ENCODE data around the gene TADA2A. TPM values are rescaled to one million over a fixed set of nuclear protein-coding genes. Genes with fewer than 3 reads are reported as not detected.

TADA2A gene
- polyA plus RNA-seq, 1 donor (not counting 4 experiments of a cell fraction or from before 2014, with no cell fraction given) = 13.8 TPM

DNA sequence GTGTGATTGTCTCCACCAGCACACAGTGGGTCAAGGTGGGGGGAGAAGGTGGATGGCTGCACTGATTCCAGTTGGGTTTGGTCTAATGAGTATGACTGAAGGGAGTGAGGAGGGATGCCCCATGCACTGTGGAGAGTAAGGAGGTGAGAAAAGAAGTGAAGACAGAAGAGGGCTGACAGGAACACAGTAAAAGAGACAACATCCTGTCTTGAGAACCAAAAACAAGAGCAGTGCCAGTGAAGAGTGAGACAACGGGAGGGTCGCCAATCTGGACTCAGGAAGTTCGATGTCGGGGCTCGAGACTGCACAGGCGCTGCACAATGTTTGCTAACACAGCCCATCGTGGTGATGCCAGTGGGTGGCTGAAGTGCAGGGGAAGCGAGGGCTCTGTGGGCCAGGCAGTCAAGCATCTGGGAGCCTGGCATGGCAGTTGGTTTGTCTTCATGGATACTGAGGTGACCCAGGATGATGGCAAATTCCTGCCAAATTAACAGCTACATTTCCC lies 117.1 kb downstream of the TADA2A start:
- H3K9me1 ChIP-seq (ENCODE audit: control insufficient read depth, extremely low read depth, insufficient read depth, low read length) = no peaks in the 10 kb centered on the region
- no peak overlapping the region for H3K4me3 ChIP-seq (ENCODE audit: control insufficient read depth in 2 of 3, extremely low read depth in 1 of 3, insufficient read depth in 2 of 3, low read depth in 1 of 3, low read length in 3 of 3)
- no peaks in the 10 kb centered on the region for H3K27me3 ChIP-seq (ENCODE audit: control insufficient read depth, extremely low read depth, insufficient read depth, low read length)
- no peak for DNase-seq (ENCODE audit: low read depth, low spot score)
- H2AFZ ChIP-seq (ENCODE audit: control insufficient read depth, low read length) = no peak overlapping the region
- TF ChIP-seq, protein P1, sequence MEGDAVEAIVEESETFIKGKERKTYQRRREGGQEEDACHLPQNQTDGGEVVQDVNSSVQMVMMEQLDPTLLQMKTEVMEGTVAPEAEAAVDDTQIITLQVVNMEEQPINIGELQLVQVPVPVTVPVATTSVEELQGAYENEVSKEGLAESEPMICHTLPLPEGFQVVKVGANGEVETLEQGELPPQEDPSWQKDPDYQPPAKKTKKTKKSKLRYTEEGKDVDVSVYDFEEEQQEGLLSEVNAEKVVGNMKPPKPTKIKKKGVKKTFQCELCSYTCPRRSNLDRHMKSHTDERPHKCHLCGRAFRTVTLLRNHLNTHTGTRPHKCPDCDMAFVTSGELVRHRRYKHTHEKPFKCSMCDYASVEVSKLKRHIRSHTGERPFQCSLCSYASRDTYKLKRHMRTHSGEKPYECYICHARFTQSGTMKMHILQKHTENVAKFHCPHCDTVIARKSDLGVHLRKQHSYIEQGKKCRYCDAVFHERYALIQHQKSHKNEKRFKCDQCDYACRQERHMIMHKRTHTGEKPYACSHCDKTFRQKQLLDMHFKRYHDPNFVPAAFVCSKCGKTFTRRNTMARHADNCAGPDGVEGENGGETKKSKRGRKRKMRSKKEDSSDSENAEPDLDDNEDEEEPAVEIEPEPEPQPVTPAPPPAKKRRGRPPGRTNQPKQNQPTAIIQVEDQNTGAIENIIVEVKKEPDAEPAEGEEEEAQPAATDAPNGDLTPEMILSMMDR (optimal IDR thresholded peaks at IDR 0.05 in 1 of 3, IDR thresholded peaks at IDR 0.05 in 1 of 3, conservative IDR thresholded peaks at IDR 0.05 in 1 of 3; ENCODE audit: extremely low read depth in 1 of 3, insufficient read depth in 2 of 3, low read length in 3 of 3) = no peak
- TF ChIP-seq EZH2 (IDR thresholded peaks at IDR 0.05; ENCODE audit: low read length) = no peak
- no peak overlapping the region for H3K9ac ChIP-seq (ENCODE audit: control insufficient read depth, extremely low read depth, insufficient read depth, low read length)
- no peak for FAIRE-seq
- no peaks in the 10 kb centered on the region for H3K79me2 ChIP-seq (ENCODE audit: control insufficient read depth, insufficient read depth, low read length)
- dilution Hi-C loops (cut with MboI; ENCODE audit: extremely low pct_ligation_motif_present, low sequenced_read_pairs) = no loop called here
- no peaks in the 10 kb centered on the region for H3K9me3 ChIP-seq (ENCODE audit: control insufficient read depth, low read depth, low read length)
- H4K20me1 ChIP-seq (ENCODE audit: control insufficient read depth, extremely low read depth, insufficient read depth, low read length) = no peaks in the 10 kb centered on the region
- H3K4me1 ChIP-seq (ENCODE audit: control insufficient read depth, extremely low read depth, insufficient read depth, low read length) = no peaks in the 10 kb centered on the region
- peaks cover under 1 to 6% of the 10 kb centered on the region in 2 experiments for H3K36me3 ChIP-seq (ENCODE audit: control insufficient read depth in 2 of 2, extremely low read depth in 1 of 2, insufficient read depth in 2 of 2, low read length in 2 of 2)
- H3K4me2 ChIP-seq (ENCODE audit: control insufficient read depth, extremely low read depth, insufficient read depth, low read depth, low read length) = no peak overlapping the region
- H3K27ac ChIP-seq (ENCODE audit: control insufficient read depth, insufficient read depth, low read length) = no peak overlapping the region

DNA sequence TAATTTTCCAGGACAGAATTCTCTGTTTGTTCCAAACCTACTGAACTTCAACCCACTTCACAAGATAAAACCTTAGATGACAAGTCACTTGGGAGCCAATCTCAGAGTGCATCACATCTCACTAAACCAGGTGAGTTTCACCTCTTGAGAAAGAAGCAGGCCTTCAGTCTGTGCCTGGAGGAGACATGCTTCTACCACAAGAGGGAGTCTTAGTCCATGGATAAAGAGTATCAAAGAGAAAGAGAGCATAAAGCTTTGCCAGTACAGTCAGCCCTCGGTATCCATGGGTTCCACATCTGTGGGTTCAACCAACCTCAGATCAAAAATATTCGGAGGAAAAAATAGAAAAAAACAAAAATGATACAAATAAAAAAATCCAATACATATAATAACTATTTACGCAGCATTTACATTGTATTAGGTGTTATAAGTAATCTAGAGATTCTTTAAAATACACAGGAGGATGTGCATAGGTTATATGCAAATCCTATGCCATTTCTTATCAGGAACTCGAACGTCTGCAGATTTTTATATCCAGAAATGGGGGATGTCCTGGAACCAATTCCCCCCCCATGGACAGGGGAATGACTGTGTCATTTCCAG lies 120.7 kb downstream of the TADA2A start:
- Histone ChIP-seq H2AFZ (ENCODE audit: control insufficient read depth, low read length) (no peak overlapping the region), H3K4me2 (ENCODE audit: control insufficient read depth, extremely low read depth, insufficient read depth, low read depth, low read length) (no peak overlapping the region), H3K9ac (ENCODE audit: control insufficient read depth, extremely low read depth, insufficient read depth, low read length) (no peak overlapping the region), H3K79me2 (ENCODE audit: control insufficient read depth, insufficient read depth, low read length) (no peaks in the 10 kb centered on the region), H3K9me3 (ENCODE audit: control insufficient read depth, low read depth, low read length) (no peaks in the 10 kb centered on the region), H3K27ac (ENCODE audit: control insufficient read depth, insufficient read depth, low read length) (no peak overlapping the region), H3K4me1 (ENCODE audit: control insufficient read depth, extremely low read depth, insufficient read depth, low read length) (no peaks in the 10 kb centered on the region), H4K20me1 (ENCODE audit: control insufficient read depth, extremely low read depth, insufficient read depth, low read length) (no peaks in the 10 kb centered on the region), H3K4me3 (ENCODE audit: control insufficient read depth in 2 of 3, extremely low read depth in 1 of 3, insufficient read depth in 2 of 3, low read depth in 1 of 3, low read length in 3 of 3) (no peak overlapping the region), H3K36me3 (ENCODE audit: control insufficient read depth in 2 of 2, extremely low read depth in 1 of 2, insufficient read depth in 2 of 2, low read length in 2 of 2) (peaks cover 4 to 12% of the 10 kb centered on the region in 2 experiments), H3K27me3 (ENCODE audit: control insufficient read depth, extremely low read depth, insufficient read depth, low read length) (no peaks in the 10 kb centered on the region), H3K9me1 (ENCODE audit: control insufficient read depth, extremely low read depth, insufficient read depth, low read length) (no peaks in the 10 kb centered on the region)
- TF ChIP-seq EZH2 (IDR thresholded peaks at IDR 0.05; ENCODE audit: low read length) = no peak
- TF ChIP-seq, protein P1 (optimal IDR thresholded peaks at IDR 0.05 in 1 of 3, IDR thresholded peaks at IDR 0.05 in 1 of 3, conservative IDR thresholded peaks at IDR 0.05 in 1 of 3; ENCODE audit: extremely low read depth in 1 of 3, insufficient read depth in 2 of 3, low read length in 3 of 3) = peak; percentile 69 to 84 (median 75)
- dilution Hi-C loops (cut with MboI; ENCODE audit: extremely low pct_ligation_motif_present, low sequenced_read_pairs) = no loop called here
- no peak for DNase-seq (ENCODE audit: low read depth, low spot score)
- FAIRE-seq = no peak

Other genes with a start within 250 kb of the TADA2A start
- not detected in 3 replicates for gene C17orf78, start 30.9 kb upstream of the TADA2A start, polyA plus RNA-seq
- 66.7 to 85.8 TPM (median 82.2 TPM) in 3 replicates for gene ACACA, start 50 bp upstream of the TADA2A start, polyA plus RNA-seq
- 169 to 226 TPM (median 210 TPM) in 3 replicates for gene DUSP14, start 83.0 kb downstream of the TADA2A start, polyA plus RNA-seq
- gene SYNRG, start 202.5 kb downstream of the TADA2A start, polyA plus RNA-seq = 8.9 to 9.2 TPM (median 9.1 TPM) in 3 replicates
- gene DDX52, start 236.6 kb downstream of the TADA2A start, polyA plus RNA-seq = 10.3 to 22.4 TPM (median 21.8 TPM) in 3 replicates

Data from keratinocyte (primary cell).